Measurements from ENCODE around the gene GJD3. TPM values are rescaled to one million over a fixed set of nuclear protein-coding genes. Genes with fewer than 3 reads are reported as not detected.
A peak's percentile ranks its signal among the peaks of the same experiment; 100 is the strongest.

GJD3 gene
- total RNA-seq, 1 donor from 2014 or later = 0.32 TPM

GRCh38 chr17:40313668-40314583, 50.6 kb downstream of the GJD3 start:
- Mint-ChIP-seq H3K36me3 (ENCODE audit: low read depth) (no peaks in the 10 kb centered on the region), H3K4me3 (ENCODE audit: unreplicated experiment) (peak overlapping the region; percentile 35), H3K27me3 (ENCODE audit: low read depth) (no peaks in the 10 kb centered on the region), H3K4me1 (ENCODE audit: low read depth) (peaks cover 27% of the 10 kb centered on the region), H3K27ac (ENCODE audit: unreplicated experiment) (peak overlapping the region; percentile 96), H3K9me3 (ENCODE audit: low read depth) (no peaks in the 10 kb centered on the region)
- TF ChIP-seq CTCF (IDR thresholded peaks at IDR 0.05) = no peak
- peak; percentile 39 for DNase-seq (ENCODE audit: low spot score)

Other genes starting within 250 kb of the GJD3 start
- 86.8 to 103 TPM (median 96.2 TPM) in 3 replicates for gene MSL1, start 242.8 kb downstream of the GJD3 start, total RNA-seq
- gene CASC3, start 224.2 kb downstream of the GJD3 start, total RNA-seq = 70.2 to 78.3 TPM (median 70.6 TPM) in 3 replicates
- 3.6 to 5.5 TPM (median 3.9 TPM) in 3 replicates for gene RAPGEFL1, start 187.3 kb downstream of the GJD3 start, total RNA-seq
- 25.9 to 28.3 TPM (median 28.1 TPM) in 3 replicates for gene WIPF2, start 145.4 kb downstream of the GJD3 start, total RNA-seq
- gene CDC6, start 76.9 kb downstream of the GJD3 start, total RNA-seq = 8.5 to 33.1 TPM (median 9.9 TPM) in 3 replicates
- 59.2 to 65.7 TPM (median 61.2 TPM) in 3 replicates for gene RARA, start 55.6 kb downstream of the GJD3 start, total RNA-seq
- gene TOP2A, start 53.2 kb upstream of the GJD3 start, total RNA-seq = 24.6 to 28.2 TPM (median 27.8 TPM) in 3 replicates
- 351 to 496 TPM (median 486 TPM) in 3 replicates for gene IGFBP4, start 78.7 kb upstream of the GJD3 start, total RNA-seq
- gene TNS4, start 136.9 kb upstream of the GJD3 start, total RNA-seq = 0.39 TPM in 1 of 3 replicates, not detected in the others
- gene CCR7, start 200.7 kb upstream of the GJD3 start, total RNA-seq = not detected in 3 replicates